GM11168 (cell line): ENCODE measurements around the gene OPA3.

Experiments
- in situ Hi-C: fragments of 300-500 bp; cut with MboI; formaldehyde crosslinking; loops from one replicate; pipeline ENCODE4 v1.12.0; 2022; ENCODE audit warnings: low sequenced_read_pairs; ENCODE audit not compliant: unreplicated experiment

Gene OPA3

GRCh38 chr19:45506989-45507871 is 77.4 kb downstream of the OPA3 start, which contains the start of gene VASP:
Gene VASP (plus strand): TSS chr19:45507479. CDS start chr19:45507772, 293 bp downstream.
- in situ Hi-C loops: no loop called here

- in situ Hi-C loops: no loop called here
Measured at GRCh38 chr19:45506246-45506988, 78.2 kb downstream of the OPA3 start.

- in situ Hi-C loops: no loop called here
Measured at GRCh38 chr19:45505996-45506245, 78.7 kb downstream of the OPA3 start.

GRCh38 chr19:45505151-45505995 is 79.2 kb downstream of the OPA3 start:
- in situ Hi-C loops: no loop called here

GRCh38 chr19:45503909-45504308 is 80.7 kb downstream of the OPA3 start:
- in situ Hi-C loops: no loop called here

GRCh38 chr19:45502111-45502510 is 82.5 kb downstream of the OPA3 start:
- in situ Hi-C loops: no loop called here

- in situ Hi-C loops: no loop called here
Measured at GRCh38 chr19:45501730-45502014, 82.9 kb downstream of the OPA3 start.

GRCh38 chr19:45500918-45501729 is 83.5 kb downstream of the OPA3 start:
- in situ Hi-C loops: no loop called here

GRCh38 chr19:45499196-45500180 is 85.1 kb downstream of the OPA3 start:
- in situ Hi-C loops: no loop called here

- in situ Hi-C loops: no loop called here
Measured at GRCh38 chr19:45498411-45499195, 86.0 kb downstream of the OPA3 start, which contains the start of gene PPM1N. Gene PPM1N (plus strand): TSS chr19:45498443. CDS start chr19:45498473, 30 bp downstream.

- in situ Hi-C loops: no loop called here
Measured at GRCh38 chr19:45497791-45498190, 86.8 kb downstream of the OPA3 start.

- in situ Hi-C loops: no loop called here
Measured at GRCh38 chr19:45496349-45496953, 88.2 kb downstream of the OPA3 start.

- in situ Hi-C loops: no loop called here
Measured at GRCh38 chr19:45495178-45495577, 89.4 kb downstream of the OPA3 start.

GRCh38 chr19:45494261-45494916 is 90.2 kb downstream of the OPA3 start:
- in situ Hi-C loops: no loop called here

- in situ Hi-C loops: no loop called here
Measured at GRCh38 chr19:45492627-45493470, 91.8 kb downstream of the OPA3 start.

- in situ Hi-C loops: no loop called here
Measured at GRCh38 chr19:45492137-45492626, 92.4 kb downstream of the OPA3 start.
